ENCODE results near the gene CLDN14.

CLDN14 gene

DNA sequence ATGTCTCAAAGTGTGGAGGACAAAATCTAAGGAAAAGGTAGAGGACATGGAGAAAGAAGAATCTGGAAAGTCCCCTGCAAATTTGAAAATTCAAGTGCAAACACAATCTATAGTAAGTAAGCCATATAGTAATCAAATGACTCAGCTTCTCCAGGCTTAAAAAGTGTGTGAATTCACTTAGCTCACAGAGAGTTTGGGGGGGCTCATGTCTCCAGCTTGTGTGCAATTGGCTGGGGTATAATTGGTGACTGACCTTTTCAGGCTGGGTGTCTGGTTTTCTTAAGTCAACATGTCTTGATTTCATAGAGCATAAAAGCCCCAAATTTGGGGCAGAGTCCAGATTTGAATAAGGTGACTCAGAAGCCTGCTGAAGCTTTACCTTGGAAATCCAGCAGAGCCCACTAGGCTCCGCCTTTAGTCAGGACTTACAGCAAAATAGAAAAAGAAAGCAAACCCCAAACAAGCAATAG is 8.6 kb downstream of the CLDN14 start:
- DNase-seq (ENCODE audit: low read depth in 2 of 2), result no peak

DNA sequence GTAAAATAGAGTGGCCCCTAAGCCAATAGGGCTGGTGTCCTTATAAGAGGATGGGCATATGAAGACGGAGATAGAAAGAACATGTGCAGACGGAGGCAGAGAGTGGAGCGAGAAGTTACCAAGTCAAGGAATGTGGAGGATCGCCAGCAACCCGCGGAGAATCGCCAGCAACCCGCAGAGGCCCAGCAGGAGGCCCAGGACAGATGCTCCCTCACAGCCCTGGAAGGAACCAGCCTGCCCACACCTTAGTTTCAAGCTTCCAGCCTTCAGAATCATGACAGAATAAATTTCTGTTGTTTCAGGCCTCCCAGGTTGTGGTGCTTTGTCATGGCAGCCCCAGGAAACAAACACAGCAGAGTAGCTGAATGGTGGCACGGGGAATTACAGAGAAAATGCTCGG is 9.6 kb downstream of the CLDN14 start:
- DNase-seq (ENCODE audit: low read depth in 2 of 2), result no peak

DNA sequence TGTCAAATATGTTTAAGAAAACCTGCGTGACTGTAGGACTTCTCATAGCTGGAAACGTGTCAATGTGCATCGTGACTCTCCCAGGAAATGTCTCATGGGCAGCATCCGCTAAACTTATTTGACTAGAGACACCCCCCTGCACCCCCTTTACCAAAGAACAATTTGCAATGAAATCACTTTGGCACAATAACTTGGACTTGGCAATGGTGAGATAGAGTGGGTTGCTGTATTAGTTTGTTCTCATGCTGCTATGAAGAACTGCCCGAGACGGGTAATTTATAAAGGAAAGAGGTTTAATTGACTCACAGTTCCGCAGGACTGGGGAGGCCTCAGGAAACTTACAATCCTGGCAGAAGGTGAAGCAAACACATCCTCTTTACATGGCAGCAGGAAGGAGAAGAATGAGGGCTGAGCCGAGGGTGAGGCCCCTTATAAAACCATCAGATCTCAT is 13.8 kb downstream of the CLDN14 start:
- DNase-seq (ENCODE audit: low read depth in 2 of 2), result no peak

DNA sequence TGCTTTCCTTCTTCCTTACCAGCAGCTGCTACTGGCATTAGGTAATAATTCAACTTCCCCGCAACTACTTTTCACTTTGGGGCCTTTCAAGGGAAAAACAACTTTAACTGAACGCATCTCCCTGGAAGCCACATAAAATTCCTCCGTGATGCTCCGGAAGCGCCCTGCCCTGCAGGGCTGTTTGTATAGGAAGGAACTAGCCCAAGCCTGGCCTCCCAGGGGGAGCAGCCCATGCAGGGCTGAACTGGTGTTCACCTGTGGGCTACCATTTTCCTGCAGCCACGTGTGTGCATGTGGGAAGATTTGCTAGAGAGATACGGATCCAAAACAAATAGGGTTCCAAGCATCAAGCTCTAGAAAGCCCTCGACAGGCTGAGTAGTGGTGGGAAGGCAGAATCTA is 14.4 kb downstream of the CLDN14 start:
- no peak for DNase-seq (ENCODE audit: low read depth in 2 of 2)

DNA sequence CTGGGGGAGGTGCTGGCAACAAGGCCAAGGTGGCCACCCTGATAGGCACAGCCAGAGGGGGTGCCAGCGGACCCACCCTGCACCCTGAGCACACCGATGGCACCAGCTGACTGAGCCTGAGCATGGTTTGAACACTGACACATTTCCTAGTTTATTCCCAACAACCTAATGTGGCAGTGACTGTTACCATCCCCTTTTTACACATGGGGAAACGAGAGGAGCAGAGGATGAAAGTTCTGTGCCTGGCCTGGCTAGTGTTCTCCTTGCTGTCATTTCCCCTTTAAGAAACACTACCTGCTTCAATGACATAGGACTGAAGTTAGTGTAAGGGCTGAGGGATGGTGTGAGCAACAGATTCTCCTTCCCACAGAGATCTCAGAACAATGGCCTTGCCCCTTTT is 15.3 kb downstream of the CLDN14 start:
- no peak for DNase-seq (ENCODE audit: low read depth in 2 of 2)

DNA sequence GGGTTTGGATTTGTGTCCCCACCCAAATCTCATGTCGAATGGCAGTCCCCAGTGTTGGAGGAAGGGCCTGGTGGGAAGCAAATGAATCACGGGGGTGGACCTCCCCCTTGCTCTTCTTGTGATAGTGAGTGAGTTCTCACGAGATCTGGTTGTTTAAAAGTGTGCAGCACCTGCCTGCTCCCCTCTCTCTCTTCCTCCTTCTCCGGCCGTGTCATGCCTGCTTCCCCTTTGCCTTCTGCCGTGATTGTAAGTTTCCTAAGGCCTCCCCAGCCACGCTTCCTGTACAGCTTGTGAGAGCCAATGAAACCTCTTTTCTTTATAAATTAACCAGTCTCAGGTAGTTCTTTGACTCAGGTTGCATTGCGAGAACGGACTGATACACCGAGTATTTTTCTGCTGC is 15.9 kb downstream of the CLDN14 start:
- no peak for DNase-seq (ENCODE audit: low read depth in 2 of 2)

DNA sequence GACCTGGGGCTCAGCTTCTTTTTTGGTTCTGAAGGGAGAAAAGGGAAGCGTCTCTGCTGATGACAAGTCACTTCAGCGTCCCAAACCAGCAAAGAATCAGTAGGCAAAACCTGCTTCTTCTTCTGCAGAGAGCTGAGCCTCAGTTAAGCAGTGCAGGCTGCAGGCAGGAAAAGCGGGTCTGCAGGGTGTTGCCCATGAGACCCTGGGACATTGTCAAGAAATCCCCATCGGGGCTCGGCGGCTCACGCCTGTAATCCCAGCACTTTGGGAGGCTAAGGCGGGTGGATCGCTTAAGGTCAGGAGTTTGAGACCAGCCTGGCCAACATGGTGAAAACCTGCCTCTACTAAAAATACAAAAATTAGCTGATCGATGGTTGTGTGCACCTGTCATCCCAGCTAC is 16.7 kb downstream of the CLDN14 start:
- no peak for DNase-seq (ENCODE audit: low read depth in 2 of 2)

DNA sequence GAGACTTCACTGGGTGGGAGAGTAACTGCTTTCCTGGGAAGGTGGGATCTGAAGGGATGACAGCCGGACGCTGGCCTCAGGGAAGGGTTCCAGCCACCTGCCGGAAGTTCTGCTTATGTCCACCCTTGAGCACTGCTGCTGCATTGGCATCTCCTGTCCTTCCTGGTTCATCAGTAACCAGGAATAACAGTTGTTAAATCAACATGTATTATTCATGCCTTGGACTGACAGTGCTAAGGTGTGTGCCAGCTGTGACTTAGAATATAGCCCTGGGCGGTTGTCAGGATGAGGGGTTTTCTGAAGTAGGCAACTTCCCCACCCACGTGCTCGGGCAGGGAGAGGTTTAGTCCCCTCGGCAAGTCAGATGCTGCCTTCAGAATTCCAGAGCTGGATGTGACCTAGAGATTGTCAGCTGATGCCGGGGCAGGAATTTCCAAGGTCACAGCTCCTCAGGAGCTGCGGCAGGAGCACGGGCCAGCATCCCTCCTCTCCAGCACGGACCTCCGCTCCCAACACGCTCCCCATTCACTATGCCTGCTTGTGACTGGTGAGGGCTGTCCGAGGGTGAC is 17.9 kb downstream of the CLDN14 start:
- DNase-seq (ENCODE audit: low read depth in 2 of 2), result no peak

DNA sequence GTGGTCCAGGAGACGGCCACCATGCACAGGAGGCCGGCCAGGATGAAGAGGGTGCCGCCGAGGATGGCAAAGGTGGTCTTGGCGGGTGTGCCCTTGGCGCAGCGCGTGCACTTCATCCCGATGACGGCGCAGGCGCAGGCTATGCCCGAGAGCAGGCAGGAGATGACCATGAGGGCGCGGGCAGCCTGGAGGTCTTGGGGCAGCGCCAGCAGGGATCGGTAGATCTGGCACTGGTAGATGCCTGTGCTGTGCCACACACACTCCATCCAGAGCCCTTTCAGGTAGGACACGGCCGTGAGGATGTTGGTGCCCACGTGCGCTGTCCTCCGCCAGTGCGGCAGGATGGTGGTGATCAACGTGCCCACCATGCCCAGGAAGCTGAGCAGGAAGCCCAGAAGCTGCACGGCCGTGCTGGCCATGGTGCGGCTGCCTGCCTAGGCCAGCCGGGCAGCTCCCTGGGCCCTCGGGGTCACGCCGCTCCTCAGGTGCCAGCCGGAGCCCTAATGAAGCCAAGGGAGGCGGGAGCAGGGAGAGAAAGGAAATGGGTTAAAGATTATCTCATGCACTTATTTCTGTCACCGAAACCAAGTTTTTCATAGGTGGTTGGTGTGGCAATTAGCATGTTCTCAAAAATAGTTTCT is 18.5 kb downstream of the CLDN14 start:
- DNase-seq (ENCODE audit: low read depth in 2 of 2), result no peak

DNA sequence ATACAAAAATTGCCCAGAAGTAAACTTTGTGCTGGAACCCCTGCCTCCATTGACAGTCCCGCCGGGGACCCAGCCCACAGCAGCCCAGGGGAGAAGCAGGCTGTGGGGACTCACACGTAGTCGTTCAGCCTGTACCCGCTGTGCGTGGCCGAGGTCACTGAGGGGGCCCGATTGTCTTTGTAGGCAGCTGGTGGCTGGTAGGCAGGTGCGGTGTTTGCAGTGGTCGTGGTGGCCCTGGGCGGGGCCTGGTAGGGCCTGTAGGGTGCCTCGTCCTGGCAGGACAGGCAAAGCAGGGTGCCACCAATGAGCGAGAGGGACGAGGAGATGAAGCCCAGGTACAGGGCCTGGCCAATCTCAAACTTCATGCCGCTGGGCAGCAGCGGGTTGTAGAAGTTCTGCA is 19.1 kb downstream of the CLDN14 start:
- DNase-seq (ENCODE audit: low read depth in 2 of 2), result no peak

DNA sequence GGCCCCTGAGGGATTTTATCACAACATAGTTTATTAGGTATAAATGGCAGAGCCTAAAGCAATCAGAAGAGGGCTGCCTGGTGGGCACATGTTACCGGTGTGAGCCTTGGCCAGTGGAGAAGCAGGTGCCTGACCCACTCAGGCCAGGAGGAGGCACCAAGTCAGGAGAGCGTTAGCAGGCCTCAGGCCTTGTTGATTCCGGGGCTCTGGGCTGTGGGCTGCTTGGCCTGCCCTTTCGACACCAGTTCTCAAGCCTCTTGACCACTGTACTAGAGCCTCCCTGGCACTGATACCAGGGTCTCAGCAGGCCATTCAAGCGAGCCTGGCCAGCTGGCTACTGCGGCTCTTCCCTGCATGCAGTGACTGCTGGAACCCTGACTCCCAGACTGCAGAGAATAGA is 20.8 kb downstream of the CLDN14 start:
- DNase-seq (ENCODE audit: low read depth in 2 of 2), result no peak

DNA sequence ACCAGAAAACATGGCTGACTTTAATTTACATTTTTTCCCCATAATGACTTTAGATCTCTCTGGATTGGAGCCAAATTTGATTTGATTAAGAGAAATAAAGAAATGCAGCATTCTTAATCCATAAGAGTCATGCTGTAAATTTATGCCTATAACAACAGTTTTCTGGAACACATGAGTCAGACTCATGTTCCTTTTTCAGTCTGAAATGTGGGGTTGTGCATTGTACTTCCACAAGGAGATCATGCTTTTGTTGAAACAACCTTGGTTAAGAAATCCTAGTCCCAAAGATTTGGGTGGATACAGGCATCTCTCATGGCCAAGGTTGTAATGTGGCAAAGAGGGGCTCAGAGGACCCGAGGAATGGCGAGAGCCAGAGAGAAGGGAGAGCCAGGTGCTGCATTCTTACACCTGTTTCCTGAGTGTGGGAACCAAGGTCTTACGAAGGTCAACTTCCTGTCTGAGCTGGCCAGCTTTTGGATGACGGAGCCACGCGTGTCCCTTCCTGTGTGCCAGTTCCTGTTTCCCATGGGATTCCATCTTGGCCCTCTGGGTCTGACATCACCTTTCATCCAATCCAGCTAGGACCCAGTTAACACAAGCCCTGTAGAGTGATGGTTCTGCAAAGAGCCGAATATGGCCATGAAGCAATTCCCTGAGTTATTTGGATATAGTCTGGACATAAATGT is 23.1 kb downstream of the CLDN14 start:
- DNase-seq (ENCODE audit: low read depth in 2 of 2), result no peak

DNA sequence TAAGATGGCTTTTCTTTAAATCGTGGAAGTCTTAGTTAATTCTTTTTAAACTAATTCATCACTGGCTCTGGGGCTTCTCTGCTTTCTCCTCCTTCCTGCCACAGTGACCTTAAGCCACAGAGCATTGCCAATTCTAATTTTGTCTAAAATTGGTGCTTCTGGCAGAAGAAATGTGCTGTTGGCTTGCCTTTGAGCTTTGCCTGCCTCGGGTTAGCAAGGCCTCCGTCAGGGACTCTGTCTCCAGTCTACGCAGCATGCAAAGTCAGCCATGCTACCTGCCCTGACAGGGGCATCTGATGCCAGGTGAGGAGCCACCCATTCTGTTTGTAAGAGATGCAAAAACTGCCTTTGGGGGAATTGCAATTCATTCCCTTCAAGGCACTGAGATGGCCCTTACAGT is 25.2 kb downstream of the CLDN14 start:
- no peak for DNase-seq (ENCODE audit: low read depth in 2 of 2)

DNA sequence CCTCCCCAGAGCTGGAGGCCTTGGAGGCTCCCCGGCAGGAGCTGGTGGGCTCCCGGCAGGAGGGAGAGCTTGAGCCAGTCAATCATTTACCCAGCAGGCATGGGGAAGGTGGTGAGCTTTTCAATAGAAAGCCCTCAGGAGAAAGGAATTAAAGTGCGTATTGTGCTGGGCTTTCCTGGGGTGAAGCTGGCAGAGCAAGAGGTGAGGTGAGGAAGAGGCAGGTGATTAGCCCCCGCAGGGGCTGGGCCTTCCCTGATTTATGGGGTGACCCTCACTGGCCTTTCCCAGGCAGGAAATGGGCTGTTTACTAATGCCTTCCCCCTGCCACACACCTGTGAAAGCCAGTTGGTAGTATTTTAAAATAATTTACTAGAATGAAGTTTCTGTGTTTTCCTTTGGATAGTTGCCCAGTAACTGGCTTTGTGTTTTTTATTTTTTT is 25.8 kb downstream of the CLDN14 start:
- DNase-seq (ENCODE audit: low read depth in 2 of 2), result no peak

DNA sequence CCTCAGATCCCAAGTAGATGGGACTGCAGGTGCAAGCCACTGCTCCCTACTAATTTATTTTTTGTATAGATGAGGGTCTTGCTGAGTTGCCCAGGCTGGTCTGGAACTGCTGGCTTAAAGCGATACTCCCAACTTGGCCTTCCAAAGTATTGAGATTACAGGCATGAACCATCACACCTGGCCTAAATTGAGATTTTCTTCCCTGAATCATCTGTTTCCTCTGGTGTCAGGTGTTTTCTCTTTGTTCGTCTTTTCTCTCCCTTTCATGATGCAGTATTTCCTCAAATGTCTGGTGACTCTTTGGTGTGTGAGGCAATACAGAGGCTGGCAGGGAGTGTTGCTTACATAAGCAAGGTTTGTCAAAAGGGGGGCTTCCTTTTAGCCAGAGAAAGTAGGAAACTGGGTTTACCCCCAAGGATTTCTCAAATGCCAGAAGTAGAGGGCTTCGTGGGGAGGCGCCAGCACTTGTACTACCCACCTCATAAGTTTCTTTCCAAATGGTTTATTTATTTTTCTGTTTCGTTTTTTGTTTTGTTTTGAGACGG is 27.6 kb downstream of the CLDN14 start:
- DNase-seq (ENCODE audit: low read depth in 2 of 2), result no peak

DNA sequence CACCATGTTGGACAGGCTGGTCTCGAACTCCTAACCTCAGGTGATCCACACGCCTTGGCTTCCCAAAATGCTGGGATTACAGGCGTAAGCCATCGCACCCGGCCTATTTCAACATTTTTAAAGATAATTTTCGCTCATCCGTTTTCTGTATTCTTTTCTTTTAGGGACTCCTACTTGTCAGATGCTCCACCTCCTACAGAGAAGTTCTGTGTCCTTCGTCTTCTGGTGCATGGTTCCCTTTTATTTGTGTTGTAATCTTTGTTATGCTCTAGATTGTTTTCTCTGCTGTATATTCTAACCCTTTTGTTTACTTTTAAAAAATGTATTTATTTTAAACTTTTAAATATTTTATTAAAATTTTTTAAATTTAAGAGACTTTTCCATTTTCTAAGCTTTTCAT is 28.4 kb downstream of the CLDN14 start:
- DNase-seq (ENCODE audit: low read depth in 2 of 2), result no peak

DNA sequence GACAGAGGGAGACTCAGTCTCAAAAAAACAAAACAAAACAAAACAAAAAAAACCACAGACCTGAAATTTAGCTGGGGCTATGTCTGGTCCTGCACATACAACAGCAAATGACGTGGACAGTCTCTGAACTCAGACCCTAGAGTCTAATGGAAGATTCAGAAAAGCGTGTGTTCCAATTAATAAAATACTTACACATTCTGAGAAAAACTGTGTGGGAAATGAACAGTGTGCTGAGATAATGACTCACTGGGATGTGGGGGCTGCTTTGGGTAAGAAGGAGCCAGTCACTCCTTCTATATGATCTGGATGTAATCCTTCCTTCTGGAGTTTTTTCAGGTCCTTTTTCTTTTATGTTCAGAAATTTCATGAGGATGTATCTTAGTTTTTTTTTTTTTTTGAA is 29.4 kb downstream of the CLDN14 start:
- no peak for DNase-seq (ENCODE audit: low read depth in 2 of 2)

DNA sequence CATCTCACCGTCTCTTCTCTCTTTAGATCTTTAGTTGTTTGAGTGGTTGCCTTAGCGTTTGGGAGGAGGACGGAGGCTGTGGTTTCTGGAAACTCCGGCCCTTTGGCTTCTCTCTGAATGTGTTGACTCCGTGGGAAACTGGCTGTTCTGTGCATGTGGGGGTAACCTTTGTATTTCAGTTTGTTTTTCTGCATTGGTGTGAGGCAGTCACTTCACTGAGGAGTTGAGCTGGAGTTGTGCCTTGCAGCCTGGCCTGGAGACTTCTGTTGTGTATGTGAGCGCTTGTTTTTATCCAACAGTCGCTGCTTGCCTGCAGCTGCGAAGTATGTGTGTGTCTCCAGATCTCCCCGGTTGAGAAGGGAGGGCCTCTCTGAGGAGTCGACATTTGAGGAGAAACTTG is 33.6 kb downstream of the CLDN14 start:
- no peak for DNase-seq (ENCODE audit: low read depth in 2 of 2)

DNA sequence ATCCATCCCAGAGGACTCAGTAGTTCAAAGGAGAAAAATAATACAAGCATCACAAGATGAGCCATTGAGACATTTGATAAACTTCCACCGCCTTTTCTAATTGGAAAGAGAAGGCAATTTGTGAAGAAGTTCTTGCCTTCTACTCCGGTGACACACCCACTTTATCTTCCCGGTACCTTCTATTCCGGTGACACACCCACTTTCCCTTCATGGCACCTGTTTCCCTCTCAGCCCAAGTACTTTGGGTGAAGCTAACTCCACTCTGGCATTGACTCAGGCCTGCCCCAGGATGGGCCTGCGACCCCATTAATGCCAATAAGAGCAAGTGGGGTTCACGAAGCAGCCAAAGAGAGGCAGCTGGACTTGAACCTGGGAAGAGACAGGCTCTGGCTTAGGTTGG is 38.2 kb downstream of the CLDN14 start:
- no peak for DNase-seq (ENCODE audit: low read depth in 2 of 2)

DNA sequence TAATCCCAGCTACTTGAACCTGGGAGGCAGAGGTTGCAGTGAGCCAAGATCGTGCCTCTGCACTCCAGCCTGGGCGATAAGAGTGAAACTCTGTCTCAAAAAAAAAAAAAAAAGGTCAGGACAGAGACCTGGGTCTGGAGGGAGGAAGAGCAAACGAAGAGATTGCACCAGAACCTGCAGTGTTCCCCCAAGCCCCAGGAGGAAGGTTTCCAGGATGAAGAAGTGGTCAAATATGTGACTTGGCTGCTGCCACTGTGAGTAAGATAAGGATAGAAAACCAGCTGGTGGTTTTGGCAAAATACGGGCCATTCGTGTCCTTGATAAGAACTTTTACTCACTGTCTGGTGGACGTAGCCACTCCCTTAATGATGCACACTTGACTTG is 42.2 kb downstream of the CLDN14 start:
- no peak for DNase-seq (ENCODE audit: low read depth in 2 of 2)

DNA sequence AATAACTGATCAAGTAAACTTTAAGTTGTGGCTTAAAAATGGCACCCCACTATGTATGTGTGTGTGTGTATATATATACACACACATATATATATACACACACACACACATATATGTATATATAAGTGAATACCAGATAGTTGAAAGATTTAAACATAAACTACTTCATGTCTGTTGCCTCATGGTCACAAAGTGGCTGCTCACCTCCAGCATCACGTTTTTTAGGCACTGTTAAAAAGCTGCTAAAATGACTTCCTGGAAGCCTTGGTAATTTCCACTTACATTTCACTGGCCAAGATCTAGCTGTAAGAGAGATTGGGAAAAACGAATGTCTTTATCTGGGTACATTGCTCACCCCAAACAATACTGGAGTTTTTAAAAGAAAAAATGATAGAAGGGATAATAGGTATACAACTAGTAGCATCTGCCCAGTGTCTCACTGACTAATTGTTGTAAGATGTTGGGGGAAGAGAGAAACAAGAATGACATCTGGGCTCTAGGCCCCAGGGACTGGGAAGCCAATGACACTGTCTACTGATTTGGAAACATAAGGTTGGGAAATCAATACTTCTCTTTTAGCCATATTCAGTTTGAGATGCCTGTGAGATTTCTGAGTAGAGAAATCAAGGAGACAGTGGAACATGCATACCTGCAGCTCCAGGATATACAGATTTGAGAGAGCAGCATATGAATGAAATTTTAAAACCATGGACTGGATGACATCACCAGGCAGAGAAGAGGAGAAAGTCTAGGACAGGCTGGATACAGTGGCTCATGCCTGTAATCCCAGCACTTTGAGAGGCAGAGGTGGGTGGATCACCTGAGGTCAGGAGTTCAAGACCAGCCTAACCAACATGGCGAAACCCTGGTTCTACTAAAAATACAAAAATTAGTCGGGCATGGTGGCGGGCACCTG is 42.8 kb downstream of the CLDN14 start:
- no peak for DNase-seq (ENCODE audit: low read depth in 2 of 2)

DNA sequence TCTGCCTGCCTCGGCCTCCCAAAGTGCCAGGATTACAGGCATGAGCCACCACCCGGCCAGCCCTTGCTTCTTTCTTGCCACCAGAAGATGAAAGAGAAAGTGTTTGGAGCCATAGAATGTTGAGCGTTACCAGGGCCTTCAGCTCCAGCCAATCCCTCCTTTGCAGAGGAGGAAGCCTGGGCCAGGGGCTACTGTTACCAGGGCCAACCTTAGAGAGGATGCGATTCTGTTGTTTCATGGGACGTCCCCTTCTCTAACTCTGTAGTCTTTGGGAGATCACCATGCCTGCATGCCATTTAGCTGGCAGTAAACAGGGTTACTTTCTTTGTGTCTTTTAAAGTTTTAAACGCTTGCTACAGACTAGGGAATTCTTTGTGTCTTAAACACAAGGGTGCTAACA is 45.8 kb downstream of the CLDN14 start:
- DNase-seq (ENCODE audit: low read depth in 2 of 2), result no peak
